ENCODE measurements around the gene SSBP1.

- TF ChIP-seq CTCF (IDR thresholded peaks at IDR 0.05) (no peak), POLR2AphosphoS5 (IDR thresholded peaks at IDR 0.05) (no peak), POLR2A (IDR thresholded peaks at IDR 0.05) (no peak), EP300 (IDR thresholded peaks at IDR 0.05) (no peak)
These were observed 23.1 kb upstream of the SSBP1 start for GRCh38 chr7:141715018-141715417.

All from stomach (tissue), 4 donors.